ENCODE results near the gene THEM4.

The THEM4 gene

GRCh38 chr1:151851886-151852285 lies 57.4 kb downstream of the THEM4 start:
- Histone ChIP-seq H3K27ac (ENCODE audit: poor library complexity, severe bottlenecking) (no peak overlapping the region), H3K27me3 (ENCODE audit: insufficient read depth, poor library complexity, severe bottlenecking) (no peaks in the 10 kb centered on the region), H3K36me3 (ENCODE audit: low read depth) (no peaks in the 10 kb centered on the region), H3K4me3 (ENCODE audit: severe bottlenecking) (no peak overlapping the region), H3K4me1 (ENCODE audit: insufficient read depth, poor library complexity, severe bottlenecking) (no peaks in the 10 kb centered on the region), H3K9me3 (ENCODE audit: severe bottlenecking) (no peaks in the 10 kb centered on the region)
- ATAC-seq (ENCODE audit: low read depth) (no peak), DNase-seq (ENCODE audit: low spot score) (no peak)
- TF ChIP-seq CTCF (IDR thresholded peaks at IDR 0.05; ENCODE audit: poor library complexity, severe bottlenecking): no peak

- Histone ChIP-seq H3K4me3 (ENCODE audit: severe bottlenecking) (no peak overlapping the region), H3K27me3 (ENCODE audit: insufficient read depth, poor library complexity, severe bottlenecking) (no peaks in the 10 kb centered on the region), H3K36me3 (ENCODE audit: low read depth) (no peaks in the 10 kb centered on the region), H3K9me3 (ENCODE audit: severe bottlenecking) (no peaks in the 10 kb centered on the region), H3K4me1 (ENCODE audit: insufficient read depth, poor library complexity, severe bottlenecking) (peaks cover 4% of the 10 kb centered on the region), H3K27ac (ENCODE audit: poor library complexity, severe bottlenecking) (no peak overlapping the region)
- no peak for TF ChIP-seq CTCF (IDR thresholded peaks at IDR 0.05; ENCODE audit: poor library complexity, severe bottlenecking)
- no peak for DNase-seq (ENCODE audit: low spot score)
- no peak for ATAC-seq (ENCODE audit: low read depth)
These were observed 59.4 kb downstream of the THEM4 start for GRCh38 chr1:151849871-151850270.

GRCh38 chr1:151849126-151849525 lies 60.2 kb downstream of the THEM4 start:
- no peaks in the 10 kb centered on the region for H3K27me3 ChIP-seq (ENCODE audit: insufficient read depth, poor library complexity, severe bottlenecking)
- no peaks in the 10 kb centered on the region for H3K9me3 ChIP-seq (ENCODE audit: severe bottlenecking)
- DNase-seq (ENCODE audit: low spot score) (no peak), ATAC-seq (ENCODE audit: low read depth) (no peak)
- H3K27ac ChIP-seq (ENCODE audit: poor library complexity, severe bottlenecking): no peak overlapping the region
- H3K4me1 ChIP-seq (ENCODE audit: insufficient read depth, poor library complexity, severe bottlenecking): peaks cover 4% of the 10 kb centered on the region
- TF ChIP-seq CTCF (IDR thresholded peaks at IDR 0.05; ENCODE audit: poor library complexity, severe bottlenecking): no peak
- no peak overlapping the region for H3K4me3 ChIP-seq (ENCODE audit: severe bottlenecking)
- no peaks in the 10 kb centered on the region for H3K36me3 ChIP-seq (ENCODE audit: low read depth)

GRCh38 chr1:151847867-151848596 lies 61.3 kb downstream of the THEM4 start:
- H3K27ac ChIP-seq (ENCODE audit: poor library complexity, severe bottlenecking): no peak overlapping the region
- no peaks in the 10 kb centered on the region for H3K9me3 ChIP-seq (ENCODE audit: severe bottlenecking)
- no peak for DNase-seq (ENCODE audit: low spot score)
- H3K36me3 ChIP-seq (ENCODE audit: low read depth): no peaks in the 10 kb centered on the region
- H3K27me3 ChIP-seq (ENCODE audit: insufficient read depth, poor library complexity, severe bottlenecking): no peaks in the 10 kb centered on the region
- ATAC-seq (ENCODE audit: low read depth): no peak
- TF ChIP-seq CTCF (IDR thresholded peaks at IDR 0.05; ENCODE audit: poor library complexity, severe bottlenecking): no peak
- H3K4me1 ChIP-seq (ENCODE audit: insufficient read depth, poor library complexity, severe bottlenecking): peaks cover 4% of the 10 kb centered on the region
- H3K4me3 ChIP-seq (ENCODE audit: severe bottlenecking): no peak overlapping the region

- Histone ChIP-seq H3K36me3 (ENCODE audit: low read depth) (no peaks in the 10 kb centered on the region), H3K4me1 (ENCODE audit: insufficient read depth, poor library complexity, severe bottlenecking) (peaks cover 4% of the 10 kb centered on the region), H3K9me3 (ENCODE audit: severe bottlenecking) (no peaks in the 10 kb centered on the region), H3K27ac (ENCODE audit: poor library complexity, severe bottlenecking) (no peak overlapping the region), H3K27me3 (ENCODE audit: insufficient read depth, poor library complexity, severe bottlenecking) (no peaks in the 10 kb centered on the region), H3K4me3 (ENCODE audit: severe bottlenecking) (no peak overlapping the region)
- no peak for DNase-seq (ENCODE audit: low spot score)
- ATAC-seq (ENCODE audit: low read depth): no peak
- TF ChIP-seq CTCF (IDR thresholded peaks at IDR 0.05; ENCODE audit: poor library complexity, severe bottlenecking): no peak
These were observed 62.5 kb downstream of the THEM4 start for GRCh38 chr1:151846686-151847237.

Data from RWPE2 (cell line).